ENCODE results near the gene PIANP. TPM values are rescaled to one million over a fixed set of nuclear protein-coding genes. Genes with fewer than 3 reads are reported as not detected.
"Not testable (repeated sequence)": the region's sequence is repeated elsewhere in the genome, so short reads cannot be mapped to it uniquely, and the experiment has no call there.

The PIANP gene
- total RNA-seq = under 1 TPM; 0.20 to 0.57 (median 0.40) TPM

DNA sequence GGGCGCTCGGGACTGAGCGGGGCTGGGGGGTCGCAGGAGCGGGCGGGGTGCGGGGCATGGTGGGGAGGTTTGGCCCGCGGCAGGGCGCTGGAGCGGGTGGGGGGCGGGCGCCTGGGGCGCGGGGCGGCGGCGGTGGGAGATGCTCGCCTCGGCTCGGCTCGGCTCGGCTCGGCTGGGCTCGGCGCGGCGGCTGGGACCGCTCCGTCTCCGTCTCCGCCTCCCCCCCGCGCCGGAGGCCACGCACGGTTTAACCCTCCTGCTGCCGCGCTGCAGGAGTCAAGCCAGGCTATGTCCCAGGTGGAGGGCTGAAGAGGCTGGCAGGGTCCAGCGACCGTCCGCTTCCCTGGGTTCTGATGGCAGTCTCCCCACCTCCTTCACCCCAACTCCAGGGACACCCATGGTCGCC, at the start of gene PIANP:
PIANP (minus strand) TSS at position 170 of the 406 bp plus-strand sequence. CDS start 2,754 bp downstream, outside the sequence.
- Mint-ChIP-seq H3K4me1 (ENCODE audit: low read depth) (peaks cover 19% of the 10 kb centered on the region), H3K9me3 (no peaks in the 10 kb centered on the region), H3K4me3 (peak within 1 kb of the TSS; percentile 78), H3K36me3 (ENCODE audit: insufficient read depth) (no peaks in the 10 kb centered on the region), H3K27me3 (ENCODE audit: low read depth) (peaks cover 59% of the 10 kb centered on the region)
- peak; percentile 80 to 87 for ATAC-seq
- peak; percentile 35 for DNase-seq

DNA sequence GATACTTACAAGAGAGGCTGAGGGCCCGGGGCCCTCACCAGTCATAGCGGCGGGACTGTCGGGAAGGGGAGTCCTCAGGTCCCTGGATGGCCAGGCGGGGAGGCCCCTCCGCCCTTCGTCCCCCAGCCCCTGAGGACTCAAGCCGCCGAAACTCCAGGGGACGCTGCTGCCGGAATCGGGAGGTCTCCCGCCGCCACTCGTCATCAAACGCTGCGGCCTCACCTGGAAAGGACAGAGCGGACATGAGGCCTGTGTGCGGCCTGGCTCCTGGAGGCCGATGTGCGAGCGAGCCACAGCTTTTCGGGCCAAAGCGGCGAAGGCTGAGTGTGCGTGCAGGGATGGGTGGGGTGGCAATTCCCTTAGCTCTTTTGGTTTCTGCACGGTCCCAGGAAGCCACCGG, 48.1 kb upstream of the PIANP start:
- peaks cover 25% of the 10 kb centered on the region for H3K4me1 Mint-ChIP-seq (ENCODE audit: low read depth)
- DNase-seq (no peak), ATAC-seq (no peak)
- no peaks in the 10 kb centered on the region for H3K27me3 Mint-ChIP-seq (ENCODE audit: low read depth)
- H3K4me3 Mint-ChIP-seq = no peak overlapping the region
- H3K36me3 Mint-ChIP-seq (ENCODE audit: insufficient read depth) = peaks cover 25% of the 10 kb centered on the region
- no peaks in the 10 kb centered on the region for H3K9me3 Mint-ChIP-seq

DNA sequence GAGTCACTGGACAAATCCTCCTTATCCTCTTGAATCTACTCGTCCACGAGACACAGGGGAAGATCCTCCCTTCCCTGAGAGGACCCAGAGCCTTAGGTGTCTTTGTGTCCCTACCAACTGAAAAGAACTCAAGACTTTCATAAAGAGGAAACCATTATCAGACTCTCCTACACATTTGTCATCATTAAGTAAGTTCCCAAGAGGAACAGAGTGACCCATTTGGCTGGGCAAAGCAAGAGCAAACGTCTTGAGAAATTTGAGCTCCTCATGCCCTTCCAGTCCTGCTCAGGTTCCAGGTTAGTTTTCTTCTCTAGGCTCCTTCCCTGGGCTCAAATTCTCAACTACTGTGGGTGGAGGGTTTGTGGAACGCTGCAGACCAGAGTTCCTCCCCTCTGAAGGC, 46.6 kb upstream of the PIANP start:
- ATAC-seq (no peak), DNase-seq (no peak)
- H3K36me3 Mint-ChIP-seq (ENCODE audit: insufficient read depth) = peaks cover 25% of the 10 kb centered on the region
- H3K27me3 Mint-ChIP-seq (ENCODE audit: low read depth) = no peaks in the 10 kb centered on the region
- H3K4me3 Mint-ChIP-seq = no peak overlapping the region
- H3K9me3 Mint-ChIP-seq = peaks cover 4% of the 10 kb centered on the region
- peaks cover 29% of the 10 kb centered on the region for H3K4me1 Mint-ChIP-seq (ENCODE audit: low read depth)

DNA sequence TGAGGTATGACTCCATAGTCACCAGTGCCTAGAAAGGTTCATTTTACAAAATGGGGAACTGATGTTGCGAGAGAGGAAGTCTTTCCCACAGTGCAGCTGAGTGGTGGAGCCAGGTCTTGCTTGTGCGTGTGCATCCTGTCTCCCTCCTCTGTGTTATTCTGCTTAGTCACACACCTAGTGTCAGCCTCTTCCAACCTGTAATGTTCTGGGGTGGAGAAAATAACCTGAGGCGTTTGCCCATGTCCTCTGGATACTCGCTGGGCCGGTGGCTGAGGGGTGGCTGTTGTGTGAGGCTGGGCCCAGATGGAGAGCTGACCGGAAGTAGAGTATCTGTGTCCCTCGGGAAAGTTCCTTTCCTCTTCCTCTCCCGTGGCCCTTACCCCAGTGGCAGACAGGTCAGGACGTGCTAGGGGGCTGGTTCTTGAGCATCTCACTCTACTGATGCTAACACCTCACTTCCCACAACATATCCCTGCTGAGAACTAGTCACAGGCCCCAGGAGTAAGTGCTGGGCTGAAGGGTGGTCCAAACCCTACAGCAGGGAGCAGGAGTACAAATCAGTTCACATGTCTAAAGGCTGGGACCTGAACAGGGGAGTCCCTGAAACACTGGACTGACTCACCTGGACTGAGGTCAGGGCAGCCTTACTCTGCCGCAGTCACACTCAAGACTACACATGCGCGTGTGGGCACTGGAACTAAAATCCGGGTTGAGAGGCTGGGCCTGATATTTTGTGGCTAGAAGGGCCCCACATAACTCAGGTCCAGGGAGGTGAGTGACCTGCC, 45.3 kb upstream of the PIANP start:
- ATAC-seq (peak; percentile 49 to 56), DNase-seq (no peak)
- peaks cover 4% of the 10 kb centered on the region for H3K9me3 Mint-ChIP-seq
- H3K36me3 Mint-ChIP-seq (ENCODE audit: insufficient read depth) = peaks cover 22% of the 10 kb centered on the region
- H3K4me3 Mint-ChIP-seq = no peak overlapping the region
- H3K4me1 Mint-ChIP-seq (ENCODE audit: low read depth) = peaks cover 23% of the 10 kb centered on the region
- H3K27me3 Mint-ChIP-seq (ENCODE audit: low read depth) = no peaks in the 10 kb centered on the region

DNA sequence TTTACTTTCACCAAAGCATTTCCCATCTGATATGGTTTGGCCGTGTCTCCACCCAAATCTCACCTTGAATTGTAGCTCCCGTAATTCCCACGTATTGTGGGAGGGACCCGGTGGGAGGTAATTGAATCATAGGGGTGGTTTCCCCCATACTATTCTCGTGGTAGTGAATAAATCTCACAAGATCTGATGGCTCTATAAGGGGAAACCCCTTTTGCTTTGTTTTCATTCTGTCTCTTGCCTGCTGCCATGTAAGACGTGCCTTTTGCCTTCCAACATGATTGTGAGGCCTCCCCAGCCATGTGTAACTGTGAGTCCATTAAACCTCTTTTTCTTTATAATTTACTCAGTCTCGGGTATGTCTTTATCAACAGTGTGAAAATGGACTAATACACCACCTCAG, 42.7 kb upstream of the PIANP start:
- not testable (repeated sequence) for DNase-seq; H3K27me3 Mint-ChIP-seq (ENCODE audit: low read depth); H3K9me3 Mint-ChIP-seq; H3K4me3 Mint-ChIP-seq; H3K36me3 Mint-ChIP-seq (ENCODE audit: insufficient read depth)
- H3K4me1 Mint-ChIP-seq (ENCODE audit: low read depth) = peaks cover 20% of the 10 kb centered on the region
- ATAC-seq = peak; percentile 53 to 75

GRCh38 chr12:6742834-6743233, 42.2 kb upstream of the PIANP start:
- DNase-seq (no peak), ATAC-seq (peak; percentile 74 to 80)
- Mint-ChIP-seq H3K27me3 (ENCODE audit: low read depth) (no peaks in the 10 kb centered on the region), H3K4me1 (ENCODE audit: low read depth) (peaks cover 20% of the 10 kb centered on the region), H3K9me3 (peaks cover 4% of the 10 kb centered on the region), H3K36me3 (ENCODE audit: insufficient read depth) (peaks cover 5% of the 10 kb centered on the region), H3K4me3 (no peak overlapping the region)

DNA sequence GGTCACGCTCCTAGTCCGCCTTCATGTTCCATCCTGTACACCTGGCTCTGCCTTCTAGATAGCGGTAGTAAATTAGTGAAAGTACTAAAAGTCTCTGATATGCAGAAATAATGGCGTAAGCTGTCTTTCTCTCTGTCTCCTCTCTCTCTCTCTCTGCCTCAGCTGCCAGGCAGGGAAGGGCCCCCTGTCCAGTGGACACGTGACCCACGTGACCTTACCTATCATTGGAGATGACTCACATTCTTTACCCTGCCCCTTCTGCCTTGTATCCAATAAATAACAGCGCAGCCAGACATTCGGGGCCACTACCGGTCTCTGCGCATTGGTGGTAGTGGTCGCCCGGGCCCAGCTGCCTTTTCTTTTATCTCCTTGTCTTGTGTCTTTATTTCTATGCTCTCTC, 41.5 kb upstream of the PIANP start:
- peaks cover 20% of the 10 kb centered on the region for H3K4me1 Mint-ChIP-seq (ENCODE audit: low read depth)
- not testable (repeated sequence) for H3K9me3 Mint-ChIP-seq; H3K36me3 Mint-ChIP-seq (ENCODE audit: insufficient read depth); DNase-seq; H3K4me3 Mint-ChIP-seq; H3K27me3 Mint-ChIP-seq (ENCODE audit: low read depth); ATAC-seq

- no peaks in the 10 kb centered on the region for H3K9me3 Mint-ChIP-seq
- H3K27me3 Mint-ChIP-seq (ENCODE audit: low read depth) = no peaks in the 10 kb centered on the region
- peaks cover 2% of the 10 kb centered on the region for H3K4me1 Mint-ChIP-seq (ENCODE audit: low read depth)
- DNase-seq = no peak
- peaks cover 4% of the 10 kb centered on the region for H3K36me3 Mint-ChIP-seq (ENCODE audit: insufficient read depth)
- no peak for ATAC-seq
- no peak overlapping the region for H3K4me3 Mint-ChIP-seq
These were observed 36.1 kb upstream of the PIANP start for GRCh38 chr12:6736754-6737153.

- H3K9me3 Mint-ChIP-seq = no peaks in the 10 kb centered on the region
- DNase-seq (peak; percentile 18), ATAC-seq (peak in 1 of 2 donors; percentile 58)
- peaks cover 3% of the 10 kb centered on the region for H3K4me1 Mint-ChIP-seq (ENCODE audit: low read depth)
- no peak overlapping the region for H3K4me3 Mint-ChIP-seq
- H3K36me3 Mint-ChIP-seq (ENCODE audit: insufficient read depth) = peaks cover 11% of the 10 kb centered on the region
- no peaks in the 10 kb centered on the region for H3K27me3 Mint-ChIP-seq (ENCODE audit: low read depth)
These were observed 35.0 kb upstream of the PIANP start for GRCh38 chr12:6735448-6736191.

- Mint-ChIP-seq H3K36me3 (ENCODE audit: insufficient read depth) (peaks cover 17% of the 10 kb centered on the region), H3K9me3 (no peaks in the 10 kb centered on the region), H3K4me3 (no peak overlapping the region), H3K4me1 (ENCODE audit: low read depth) (peaks cover 3% of the 10 kb centered on the region), H3K27me3 (ENCODE audit: low read depth) (no peaks in the 10 kb centered on the region)
- ATAC-seq (no peak), DNase-seq (no peak)
These were observed 34.1 kb upstream of the PIANP start for GRCh38 chr12:6734506-6735387.

- no peak overlapping the region for H3K4me3 Mint-ChIP-seq
- ATAC-seq = no peak
- no peak for DNase-seq
- peaks cover 31% of the 10 kb centered on the region for H3K36me3 Mint-ChIP-seq (ENCODE audit: insufficient read depth)
- H3K4me1 Mint-ChIP-seq (ENCODE audit: low read depth) = peaks cover 8% of the 10 kb centered on the region
- no peaks in the 10 kb centered on the region for H3K27me3 Mint-ChIP-seq (ENCODE audit: low read depth)
- H3K9me3 Mint-ChIP-seq = no peaks in the 10 kb centered on the region
These were observed 29.6 kb upstream of the PIANP start for GRCh38 chr12:6730169-6730568.

DNA sequence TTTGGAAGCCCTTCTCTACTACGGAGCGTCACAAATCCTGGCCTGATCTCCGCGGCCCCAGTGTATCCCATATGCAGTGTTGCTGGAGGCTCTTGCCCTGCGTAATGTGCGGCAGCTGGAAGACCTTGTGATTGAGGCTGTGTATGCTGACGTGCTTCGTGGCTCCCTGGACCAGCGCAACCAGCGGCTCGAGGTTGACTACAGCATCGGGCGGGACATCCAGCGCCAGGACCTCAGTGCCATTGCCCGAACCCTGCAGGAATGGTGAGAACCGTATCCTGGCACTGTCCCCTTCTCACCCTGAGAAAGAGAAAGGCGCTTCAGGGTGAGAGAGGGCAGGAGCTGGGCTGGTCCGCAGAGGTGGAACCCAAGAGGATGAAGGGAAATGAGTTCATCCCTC, 28.6 kb upstream of the PIANP start:
- no peaks in the 10 kb centered on the region for H3K9me3 Mint-ChIP-seq
- DNase-seq (no peak), ATAC-seq (no peak)
- peaks cover 31% of the 10 kb centered on the region for H3K36me3 Mint-ChIP-seq (ENCODE audit: insufficient read depth)
- H3K4me3 Mint-ChIP-seq = no peak overlapping the region
- H3K4me1 Mint-ChIP-seq (ENCODE audit: low read depth) = peaks cover 13% of the 10 kb centered on the region
- no peaks in the 10 kb centered on the region for H3K27me3 Mint-ChIP-seq (ENCODE audit: low read depth)

DNA sequence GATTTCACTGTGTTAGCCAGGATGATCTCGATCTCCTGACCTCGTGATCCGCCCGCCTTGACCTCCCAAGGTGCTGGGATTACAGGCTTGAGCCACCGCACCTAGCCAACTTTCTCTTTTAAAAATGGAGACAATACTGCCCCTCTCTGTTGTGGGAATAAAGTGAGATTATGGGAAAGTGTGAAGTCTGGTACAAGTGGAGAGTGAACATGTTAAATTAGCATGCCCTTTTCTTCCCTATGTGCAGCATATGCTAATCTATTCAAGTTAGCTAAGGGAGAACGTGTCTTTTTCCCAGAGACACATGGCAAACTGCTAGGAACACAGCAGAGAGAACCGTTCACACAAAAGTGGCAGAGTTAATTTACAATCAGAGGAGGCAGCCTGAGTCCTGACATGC, 24.7 kb upstream of the PIANP start:
- Mint-ChIP-seq H3K36me3 (ENCODE audit: insufficient read depth) (peaks cover 20% of the 10 kb centered on the region), H3K4me3 (peak overlapping the region; percentile 86)

GRCh38 chr12:6724409-6724797, 23.8 kb upstream of the PIANP start:
- ATAC-seq (peak; percentile 32 to 38), DNase-seq (no peak)
- no peaks in the 10 kb centered on the region for H3K27me3 Mint-ChIP-seq (ENCODE audit: low read depth)
- H3K4me1 Mint-ChIP-seq (ENCODE audit: low read depth) = peaks cover 23% of the 10 kb centered on the region
- H3K36me3 Mint-ChIP-seq (ENCODE audit: insufficient read depth) = peaks cover 12% of the 10 kb centered on the region
- peaks cover 4% of the 10 kb centered on the region for H3K9me3 Mint-ChIP-seq
- peak overlapping the region; percentile 86 for H3K4me3 Mint-ChIP-seq

More for the DNA sequence above, 24.7 kb upstream of the PIANP start:
- ATAC-seq (no peak), DNase-seq (no peak)
- H3K27me3 Mint-ChIP-seq (ENCODE audit: low read depth) = no peaks in the 10 kb centered on the region
- H3K9me3 Mint-ChIP-seq = peaks cover 4% of the 10 kb centered on the region
- peaks cover 23% of the 10 kb centered on the region for H3K4me1 Mint-ChIP-seq (ENCODE audit: low read depth)

Measured in activated T-cell treated with anti-CD3 and anti-CD28 coated beads, Interleukin-2, amount 50 U/mL, for 4 hours (primary cell).